Ramos (cell line): ENCODE results near the gene PRG3.

ENCODE experiments used
- in situ Hi-C: fragments of 300-500 bp; cut with MboI; formaldehyde crosslinking; loops from one replicate; pipeline ENCODE4 v1.14.3; 2022; ENCODE audit warnings: low sequenced_read_pairs; ENCODE audit not compliant: unreplicated experiment

PRG3 gene

GRCh38 chr11:57392066-57392762 is 11.3 kb upstream of the PRG3 start:
- in situ Hi-C loops: no loop called here

DNA sequence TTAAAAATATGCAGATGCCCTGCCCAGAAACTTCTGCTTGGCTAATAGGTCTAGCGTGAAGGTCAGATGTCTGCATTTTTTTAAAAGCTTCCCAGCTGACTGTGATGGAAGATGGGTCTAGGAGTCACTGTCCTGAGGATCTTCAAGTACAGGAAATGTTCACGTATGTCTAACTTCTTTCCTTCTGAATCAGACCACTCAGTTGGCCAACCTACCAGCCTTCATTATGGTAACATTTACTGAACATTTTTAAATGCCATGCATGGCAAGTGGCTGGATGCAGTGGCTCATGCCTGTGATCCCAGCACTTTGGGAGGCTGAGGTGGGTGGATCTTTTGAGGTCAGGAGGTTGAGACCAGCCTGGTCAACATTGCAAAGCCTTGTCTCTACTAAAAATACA is 10.6 kb upstream of the PRG3 start:
- in situ Hi-C loops: no loop called here

DNA sequence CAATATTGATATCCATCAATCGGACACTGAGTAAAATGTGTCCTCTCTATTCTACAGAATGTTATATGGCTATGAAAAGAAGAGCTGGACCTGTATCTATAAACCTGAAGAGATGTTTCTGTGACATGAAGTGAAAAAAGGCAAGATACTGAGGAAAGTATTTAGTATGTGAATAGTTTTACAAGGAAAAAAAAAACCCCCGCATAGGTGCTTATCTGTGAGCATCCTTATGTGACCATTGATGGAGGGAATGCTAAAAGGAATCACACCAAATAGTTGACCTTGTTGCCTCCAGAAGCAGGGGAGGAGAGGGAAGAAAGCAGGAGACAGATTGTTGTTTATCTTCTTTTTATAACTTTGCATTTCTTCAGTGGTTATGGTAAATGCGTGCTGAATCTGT is 10.2 kb upstream of the PRG3 start:
- in situ Hi-C loops: no loop called here

- in situ Hi-C loops: no loop called here
Measured at GRCh38 chr11:57390535-57390934, 9.6 kb upstream of the PRG3 start, which contains the start of gene PRG2. PRG2 (minus strand) TSS chr11:57390650; CDS start chr11:57389944, 706 bp downstream.

DNA sequence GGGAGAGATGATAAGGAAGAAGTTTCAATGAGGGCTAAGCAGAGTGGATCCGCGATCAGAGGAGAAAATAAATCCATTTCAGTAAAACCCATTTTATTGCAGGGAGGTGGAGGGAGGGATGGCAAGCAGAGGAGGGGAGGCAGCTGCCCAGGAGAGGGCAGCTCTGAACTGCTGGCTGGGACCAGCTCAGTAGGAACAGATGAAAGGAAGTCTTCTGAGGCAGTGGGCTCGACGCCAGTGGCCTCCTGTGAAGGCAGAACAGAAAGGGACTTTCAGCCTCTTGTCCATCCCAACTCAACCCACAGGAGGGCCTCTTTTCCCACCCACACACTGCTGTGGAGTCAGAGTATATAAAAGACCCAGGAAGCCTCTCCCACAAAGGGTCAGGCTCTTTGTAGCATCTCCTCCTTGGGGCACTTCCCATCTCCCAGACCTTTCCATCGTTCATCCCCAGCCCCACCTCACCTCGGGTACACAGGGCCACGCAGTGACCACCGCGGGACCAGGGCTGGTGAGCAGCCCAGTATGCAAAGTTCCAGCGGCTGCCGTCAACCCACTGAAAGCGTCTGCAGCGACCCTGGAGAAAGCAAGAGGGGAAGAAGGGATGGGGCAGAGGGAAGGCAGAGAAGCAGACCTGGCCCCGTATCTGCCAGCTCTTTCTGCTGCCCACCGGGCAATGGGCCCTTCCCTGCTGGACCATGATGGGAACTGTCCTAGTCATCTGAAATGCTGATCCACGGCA is 6.5 kb upstream of the PRG3 start:
- in situ Hi-C loops: no loop called here

- in situ Hi-C loops: no loop called here
Measured at GRCh38 chr11:57386178-57386940, 5.4 kb upstream of the PRG3 start.

DNA sequence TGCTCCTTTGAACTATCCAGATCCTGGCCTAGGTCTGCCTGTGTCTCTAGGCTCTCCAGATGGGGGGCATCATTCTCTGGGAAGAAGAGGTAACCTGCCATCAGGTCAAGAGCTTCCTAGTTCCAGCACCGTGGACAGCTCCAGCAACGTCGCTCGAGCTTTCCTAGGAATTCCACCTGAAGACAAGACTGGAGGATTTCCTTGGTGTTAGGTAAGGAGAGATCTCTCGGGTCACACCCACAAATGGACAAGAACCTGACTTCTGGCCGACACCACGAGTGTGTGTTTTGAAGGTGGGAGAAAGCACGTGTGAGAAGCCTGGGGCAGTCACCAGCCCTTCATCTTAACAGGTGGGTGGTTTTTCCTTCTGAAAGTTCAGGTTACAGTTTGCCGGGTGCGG is 1.2 kb downstream of the PRG3 start:
- in situ Hi-C loops: no loop called here

- in situ Hi-C loops: no loop called here
Measured at GRCh38 chr11:57378186-57378585, 2.8 kb downstream of the PRG3 start.

GRCh38 chr11:57377107-57377506 is 3.8 kb downstream of the PRG3 start:
- in situ Hi-C loops: no loop called here

DNA sequence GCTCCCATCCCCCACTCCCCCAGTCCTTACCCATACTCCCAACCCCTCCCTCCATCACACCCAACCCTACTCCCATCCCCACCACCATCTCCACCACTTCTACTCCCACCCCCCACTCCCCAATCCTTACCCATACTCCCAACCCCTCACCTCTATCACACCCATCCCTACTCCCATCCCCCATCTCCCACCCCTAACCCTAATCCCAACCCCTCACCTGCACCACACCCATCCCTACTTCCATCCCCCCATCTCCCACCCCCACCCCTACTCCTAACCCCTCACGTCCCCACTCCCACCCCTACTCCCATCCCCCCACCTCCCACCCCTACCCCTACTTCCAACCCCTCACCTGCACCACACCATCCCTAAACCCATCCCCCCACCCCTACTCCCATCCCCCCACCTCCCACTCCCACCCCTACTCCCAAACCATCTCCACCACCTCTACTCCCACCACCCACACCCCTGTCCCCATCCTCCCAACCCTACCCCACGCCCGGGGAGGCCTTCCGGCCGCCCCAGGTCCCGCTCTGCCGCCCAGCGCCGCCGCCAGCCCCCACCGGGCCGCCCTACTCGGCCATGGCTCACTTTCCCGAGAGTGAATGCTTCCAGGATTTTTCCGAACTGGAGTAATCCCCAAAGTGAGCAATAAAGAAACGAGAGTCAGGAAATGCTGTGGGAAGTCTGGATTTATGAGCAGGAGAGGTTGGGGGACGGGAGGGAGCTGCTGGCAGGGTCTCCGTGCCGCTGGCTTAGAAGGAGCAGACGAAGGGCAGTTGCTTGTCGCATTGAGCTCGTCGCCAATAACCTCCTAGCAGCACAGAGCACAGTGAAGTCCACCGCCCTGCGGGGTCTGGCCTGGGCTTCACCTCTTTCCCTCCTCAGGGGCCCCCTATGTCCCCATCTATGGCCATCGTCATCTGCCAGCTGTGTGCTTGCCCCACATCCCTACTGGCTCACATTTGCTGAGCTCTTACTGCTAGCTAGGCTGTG is 4.6 kb downstream of the PRG3 start:
- in situ Hi-C loops: no loop called here

DNA sequence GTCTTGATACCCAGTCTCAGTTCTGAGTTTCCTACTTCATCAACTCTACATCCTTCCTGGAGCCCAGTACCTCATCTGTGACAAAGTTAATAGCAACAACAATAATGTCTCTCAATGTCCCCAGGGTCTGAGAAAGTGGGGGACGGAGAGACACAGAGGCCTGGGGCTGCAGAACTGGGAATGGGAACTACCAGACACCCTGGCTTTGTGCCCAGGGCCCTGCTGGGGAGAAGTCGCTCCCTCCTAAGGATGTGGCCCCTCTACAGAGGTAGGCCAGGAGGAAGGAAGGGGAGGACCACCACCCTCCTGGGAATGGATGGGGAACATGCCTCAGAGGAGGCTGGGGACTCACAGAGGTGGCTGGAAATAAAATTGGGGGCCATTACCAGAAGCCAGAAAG is 5.5 kb downstream of the PRG3 start:
- in situ Hi-C loops: no loop called here

GRCh38 chr11:57374966-57375365 is 6.0 kb downstream of the PRG3 start:
- in situ Hi-C loops: no loop called here

DNA sequence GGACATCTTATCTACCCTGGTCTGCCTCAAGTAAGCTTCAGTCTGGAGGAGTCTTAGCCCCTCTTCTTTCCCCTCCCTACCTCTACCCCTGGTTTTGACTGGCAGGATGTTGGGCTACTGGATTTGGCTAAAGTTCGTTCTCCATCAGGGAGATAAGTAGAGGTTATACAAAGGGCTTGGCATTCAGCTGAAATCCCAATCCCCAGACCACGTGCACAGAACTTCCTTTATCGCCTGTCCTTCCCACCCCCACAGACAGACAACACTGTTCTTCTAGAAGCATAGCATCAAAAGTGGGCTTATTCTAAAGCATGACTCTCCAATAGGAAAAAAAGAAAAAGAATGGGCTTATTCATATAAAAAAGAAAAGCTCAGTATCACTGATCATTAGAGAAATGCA is 7.8 kb downstream of the PRG3 start:
- in situ Hi-C loops: no loop called here

GRCh38 chr11:57370941-57371340 is 10.0 kb downstream of the PRG3 start:
- in situ Hi-C loops: no loop called here

DNA sequence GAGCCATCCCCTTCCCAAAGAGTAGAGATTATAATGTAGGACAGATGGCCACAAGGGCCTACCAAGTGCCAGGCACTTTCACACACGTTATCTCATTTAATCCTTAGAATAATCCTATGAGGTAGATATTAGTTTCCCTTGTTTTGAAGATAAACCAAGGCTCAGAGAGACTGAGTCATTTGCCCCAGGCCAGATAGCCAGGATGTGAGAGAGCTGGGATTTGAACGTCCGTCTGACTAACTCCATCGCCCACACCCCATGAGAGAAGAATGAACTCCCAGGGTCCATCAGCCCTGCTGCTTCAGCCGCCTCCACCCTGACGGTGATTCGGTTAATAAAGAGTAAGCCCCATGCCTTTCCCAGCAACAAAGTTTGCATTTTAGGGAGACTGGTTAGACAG is 10.7 kb downstream of the PRG3 start:
- in situ Hi-C loops: no loop called here

- in situ Hi-C loops: no loop called here
Measured at GRCh38 chr11:57368845-57369232, 12.1 kb downstream of the PRG3 start.

DNA sequence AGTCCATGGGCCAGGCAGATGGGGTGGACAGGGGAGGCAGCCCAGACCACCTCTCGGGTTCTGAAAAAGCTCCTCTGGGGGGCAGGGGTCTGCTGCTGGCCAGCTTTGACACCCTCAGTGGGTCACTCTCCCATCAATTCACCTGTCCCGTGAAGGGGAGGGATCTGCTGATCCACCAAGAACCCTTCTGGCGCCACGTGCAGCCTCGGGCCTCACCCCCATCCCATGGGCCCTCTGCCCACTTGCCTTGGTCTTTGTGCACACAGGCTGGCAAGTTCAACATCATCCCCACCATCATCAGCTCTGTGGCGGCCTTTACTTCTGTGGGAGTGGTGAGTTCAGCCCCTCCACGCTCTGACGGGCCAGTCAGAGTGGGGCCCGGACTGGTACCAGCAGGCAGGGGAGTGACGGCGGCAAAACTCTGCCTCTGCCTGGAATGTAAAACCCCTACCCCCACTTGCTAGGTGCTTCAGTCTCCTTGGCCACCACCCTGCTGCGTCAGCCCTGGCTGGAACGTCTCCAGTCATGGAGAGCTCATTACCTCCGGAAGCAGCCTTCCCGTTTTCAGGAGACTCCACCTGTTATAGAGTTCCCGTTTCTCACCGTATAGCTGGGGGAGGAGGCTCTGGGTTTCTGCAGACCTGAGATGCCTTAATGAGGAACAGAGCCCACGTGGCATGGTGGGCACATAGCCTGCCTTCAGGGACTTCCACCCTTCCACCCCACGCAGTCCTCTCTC is 12.7 kb downstream of the PRG3 start:
- in situ Hi-C loops: no loop called here

DNA sequence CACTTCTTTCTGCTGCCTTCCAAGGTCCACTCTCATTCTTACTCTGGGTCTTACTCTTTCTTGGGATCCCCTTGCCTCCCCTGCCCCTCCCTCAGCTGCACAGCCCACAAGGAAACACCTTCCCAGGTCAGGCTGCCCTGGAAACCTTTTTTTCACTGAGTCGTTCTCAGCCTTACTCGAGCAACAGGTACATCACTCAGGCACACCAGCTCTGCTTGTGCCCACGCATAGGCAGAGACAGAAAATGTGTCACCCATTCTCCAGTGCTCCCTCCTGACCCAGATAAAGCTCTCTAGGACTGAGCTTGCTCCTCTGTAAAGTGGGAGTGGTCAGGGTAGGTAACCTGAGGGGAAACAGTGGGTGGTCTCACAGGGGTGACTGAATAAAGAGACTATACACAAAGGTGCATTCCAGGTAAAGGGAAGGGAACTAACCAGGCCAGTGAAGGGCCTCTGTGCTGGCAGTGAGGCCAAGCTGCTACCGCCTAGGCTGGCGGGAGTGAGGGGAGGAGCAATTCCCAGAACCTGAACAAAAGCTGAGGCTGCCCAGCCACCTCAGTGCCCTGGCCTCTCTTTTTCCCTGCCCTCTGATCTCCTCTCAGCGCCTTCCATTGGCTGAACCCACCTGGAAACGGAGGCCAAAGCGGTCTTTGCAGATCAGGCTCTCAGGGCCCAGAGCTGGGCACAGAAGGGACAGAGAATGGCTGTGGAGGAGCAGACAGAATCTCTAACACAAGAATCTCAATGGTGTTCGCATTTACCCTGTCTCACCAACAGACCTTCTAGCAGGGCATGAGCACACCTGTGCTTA is 15.9 kb downstream of the PRG3 start:
- in situ Hi-C loops: no loop called here
